ENCODE results near the gene ABCB10.
"Not testable (repeated sequence)": the region's sequence is repeated elsewhere in the genome, so short reads cannot be mapped to it uniquely, and the experiment has no call there.

Gene ABCB10

DNA sequence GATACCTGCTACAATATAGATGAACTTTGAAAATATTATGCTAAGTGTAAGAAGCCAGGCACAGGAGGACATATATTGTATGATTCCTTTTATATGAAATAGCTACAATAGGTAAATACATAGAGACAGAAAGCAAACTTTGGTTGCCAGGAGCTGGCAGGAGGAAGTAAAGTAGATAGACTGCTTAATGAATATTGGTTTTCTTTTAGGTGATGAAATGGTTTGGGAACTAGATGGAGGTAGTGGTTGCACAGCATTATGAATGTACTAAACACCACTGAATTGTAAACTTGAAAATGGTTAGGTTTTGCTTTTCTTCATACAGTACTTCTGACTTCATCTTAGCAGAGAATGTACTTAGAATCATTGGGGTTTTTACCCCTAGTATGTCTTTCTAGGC, 21.5 kb downstream of the ABCB10 start:
- no peak for DNase-seq (ENCODE audit: low read depth)

DNA sequence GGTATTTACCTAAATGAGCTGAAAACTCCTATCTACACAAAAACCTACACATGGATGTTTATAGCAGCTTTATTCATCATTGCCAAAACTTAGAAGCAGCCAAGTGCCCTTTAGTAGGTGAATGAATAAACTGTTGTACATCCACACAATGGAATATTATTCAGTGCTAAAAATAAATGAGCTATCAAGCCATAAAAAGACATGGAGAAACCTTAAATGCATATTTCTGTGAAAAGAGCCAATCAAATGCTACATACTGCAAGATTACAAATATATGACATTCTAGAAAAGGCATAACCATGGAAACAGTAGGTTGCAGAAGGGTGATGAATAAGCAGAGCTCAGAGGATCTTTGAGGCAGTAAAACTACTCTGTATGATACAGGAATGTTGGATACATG, 23.3 kb downstream of the ABCB10 start:
- DNase-seq (ENCODE audit: low read depth): no peak

DNA sequence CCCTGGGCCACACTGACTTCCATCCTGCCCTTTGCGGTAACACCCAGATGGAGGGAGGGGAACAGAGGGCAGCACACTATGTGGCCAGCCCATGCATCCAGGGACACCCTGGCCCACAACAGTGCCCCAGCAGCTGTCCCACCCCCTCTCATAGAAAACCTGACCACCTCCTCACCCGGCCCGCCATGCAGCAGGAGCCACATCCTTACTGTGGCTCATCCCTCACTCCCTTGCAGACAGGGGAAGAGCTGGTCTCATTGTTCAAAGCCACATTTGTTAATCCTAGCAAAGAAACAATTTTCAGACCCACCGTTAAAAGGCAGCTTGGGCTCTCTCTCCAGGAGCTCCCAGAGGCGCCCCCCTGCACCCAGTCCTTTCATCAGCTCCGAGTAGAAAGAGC, 27.2 kb downstream of the ABCB10 start:
- DNase-seq (ENCODE audit: low read depth): no peak

GRCh38 chr1:229529639-229530038, 28.9 kb downstream of the ABCB10 start:
- no peak for DNase-seq (ENCODE audit: low read depth)

DNA sequence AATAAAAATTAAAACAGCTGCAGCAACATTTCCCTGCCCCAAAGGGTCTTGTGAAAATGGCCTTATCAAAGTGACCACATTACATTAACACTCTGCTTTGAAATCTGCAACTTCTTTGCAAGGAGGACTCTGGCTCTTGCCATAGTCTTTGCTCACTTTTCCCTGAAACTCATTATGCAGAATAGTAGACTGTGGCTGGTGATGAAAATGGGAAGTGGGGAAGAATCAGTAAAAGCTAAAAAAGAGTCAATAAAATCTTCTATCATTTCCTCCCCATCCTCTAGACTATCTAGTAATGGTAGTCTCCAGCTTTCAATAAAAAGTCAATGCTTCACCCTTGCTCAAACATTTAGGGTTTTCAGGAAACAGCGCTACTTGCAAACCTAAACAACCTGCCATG, 31.8 kb downstream of the ABCB10 start:
- no peak for DNase-seq (ENCODE audit: low read depth)

- no peak for DNase-seq (ENCODE audit: low read depth)
These were observed 35.5 kb downstream of the ABCB10 start for GRCh38 chr1:229523052-229523451.

- peak; percentile 34 for DNase-seq (ENCODE audit: low read depth)
These were observed 43.8 kb downstream of the ABCB10 start for GRCh38 chr1:229514578-229515275.

DNA sequence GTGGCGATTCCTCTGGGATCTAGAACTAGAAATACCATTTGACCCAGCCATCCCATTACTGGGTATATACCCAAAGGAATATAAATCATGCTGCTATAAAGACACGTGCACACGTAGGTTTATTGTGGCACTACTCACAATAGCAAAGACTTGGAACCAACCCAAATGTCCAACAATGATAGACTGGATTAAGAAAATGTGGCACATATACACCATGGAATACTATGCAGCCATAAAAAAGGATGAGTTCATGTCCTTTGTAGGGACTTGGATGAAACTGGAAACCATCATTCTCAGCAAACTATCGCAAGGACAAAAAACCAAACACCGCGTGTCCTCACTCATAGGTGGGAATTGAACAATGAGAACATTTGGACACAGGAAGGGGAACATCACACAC, 46.9 kb downstream of the ABCB10 start:
- DNase-seq (ENCODE audit: low read depth): not testable (repeated sequence)

GRCh38 chr1:229511201-229511600, 47.3 kb downstream of the ABCB10 start:
- not testable (repeated sequence) for DNase-seq (ENCODE audit: low read depth)

DNA sequence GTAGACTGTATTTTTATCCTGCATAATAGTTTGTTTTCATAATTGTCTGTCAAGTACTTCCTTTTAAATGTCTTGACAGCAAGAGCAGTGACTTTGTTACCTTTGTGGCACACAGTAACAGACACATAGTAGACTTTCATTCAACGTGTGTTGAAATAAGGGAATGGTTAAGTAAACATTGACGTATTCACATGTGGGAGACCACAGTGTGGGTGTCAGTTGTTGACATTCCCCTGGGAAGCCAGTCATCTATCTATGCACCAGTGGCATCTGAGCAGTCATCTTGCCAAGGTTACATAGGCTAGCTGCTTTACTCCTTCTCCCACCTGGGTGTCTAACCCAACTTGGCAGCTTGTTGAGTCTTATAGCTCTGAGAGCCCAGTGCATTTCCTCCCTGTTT, 48.9 kb downstream of the ABCB10 start:
- no peak for DNase-seq (ENCODE audit: low read depth)

DNA sequence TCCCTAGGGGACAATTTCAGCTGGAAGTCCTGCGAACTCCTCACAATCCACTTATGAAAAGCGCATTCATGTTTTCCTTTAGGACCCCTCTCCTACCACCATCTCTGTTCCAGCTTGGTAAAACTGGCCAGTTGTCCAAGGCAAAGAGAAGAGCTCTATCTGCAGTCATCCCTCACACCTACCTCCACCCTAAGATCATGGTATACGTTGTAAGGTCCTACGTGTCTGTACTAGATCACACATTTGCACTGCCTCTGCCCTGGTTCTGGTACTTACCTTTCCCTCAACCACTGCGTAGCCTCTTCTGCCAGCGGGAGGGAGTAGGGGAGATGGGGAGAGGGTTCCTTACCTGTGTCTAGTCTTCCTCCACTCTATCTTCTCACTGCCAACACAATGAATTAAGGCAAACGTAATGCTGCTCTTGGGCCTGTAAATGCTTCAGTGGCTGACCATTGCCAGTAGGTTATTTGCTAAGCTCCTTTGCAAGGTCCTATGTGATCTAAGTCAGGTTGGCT, 49.6 kb downstream of the ABCB10 start:
- DNase-seq (ENCODE audit: low read depth): no peak

DNA sequence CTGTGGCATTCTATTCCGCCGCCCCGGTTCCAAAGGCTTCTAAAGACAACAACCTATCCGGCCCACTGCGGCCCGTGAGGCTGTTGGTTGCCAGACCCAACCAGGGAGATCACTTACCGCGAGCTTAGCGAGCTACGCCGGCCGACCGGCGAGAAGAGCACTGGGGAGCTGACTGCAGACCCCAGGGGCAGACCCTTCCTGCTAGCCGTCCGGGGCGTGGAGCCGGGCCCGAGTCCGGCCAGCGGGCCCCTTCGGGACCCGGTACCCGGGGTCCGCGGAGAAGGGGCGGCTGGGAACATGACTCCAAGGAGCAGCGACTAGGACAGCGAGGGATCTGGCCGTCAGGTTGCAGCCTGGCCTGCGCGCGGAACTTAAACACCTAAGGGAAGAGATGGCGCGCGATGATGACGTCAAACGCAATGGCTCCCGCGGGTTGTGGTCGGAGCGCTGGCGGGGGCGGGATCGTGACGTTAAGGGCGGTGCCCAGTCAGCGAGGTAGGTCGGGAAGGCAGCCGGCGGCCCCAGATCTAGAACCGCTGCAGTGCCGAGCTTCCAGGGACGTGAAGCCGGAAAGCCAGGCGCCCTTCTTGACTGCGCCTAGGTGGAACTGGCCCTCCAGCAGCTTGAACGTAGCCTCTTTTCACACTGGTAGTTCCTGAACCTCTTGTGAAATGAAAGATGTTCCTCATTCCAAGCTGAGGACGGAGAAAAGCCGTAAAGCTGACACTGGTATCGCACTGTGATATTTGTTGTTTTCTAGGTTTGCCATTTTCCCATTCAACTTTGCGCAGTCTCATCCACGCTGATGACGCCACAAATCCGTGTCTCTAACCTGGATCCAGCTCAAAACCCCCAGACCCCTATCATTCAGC, 50.3 kb downstream of the ABCB10 start, which contains the start of gene NUP133:
NUP133 (minus strand) TSS at position 391 of the 872 bp plus-strand sequence; CDS start at position 299, 92 bp downstream.
- peak; percentile 98 for DNase-seq (ENCODE audit: low read depth)

- DNase-seq (ENCODE audit: low read depth): no peak
These were observed 51.0 kb downstream of the ABCB10 start for GRCh38 chr1:229507502-229507901.

- DNase-seq (ENCODE audit: low read depth): no peak
These were observed 51.9 kb downstream of the ABCB10 start for GRCh38 chr1:229506633-229507032.

- DNase-seq (ENCODE audit: low read depth): no peak
These were observed 62.7 kb downstream of the ABCB10 start for GRCh38 chr1:229495782-229496181.

DNA sequence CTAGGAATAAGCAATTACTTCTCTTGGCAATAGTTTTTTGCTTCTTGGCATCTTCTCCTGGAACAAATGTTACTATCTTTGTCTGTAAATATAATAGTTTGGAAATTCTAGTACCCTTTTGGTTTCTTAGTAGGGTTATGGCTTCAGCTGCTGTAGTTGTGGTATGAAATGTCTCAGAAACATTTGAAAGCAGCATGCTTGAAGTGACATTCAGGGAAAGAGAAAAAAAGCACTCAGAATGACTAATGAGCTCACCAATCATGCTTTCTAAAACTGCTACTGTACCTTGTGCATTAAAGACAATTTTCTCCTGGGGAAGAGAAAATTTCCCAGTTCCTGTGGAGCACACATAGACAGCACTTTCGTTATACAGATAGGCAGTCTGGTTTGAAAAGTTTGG, 71.3 kb downstream of the ABCB10 start:
- no peak for DNase-seq (ENCODE audit: low read depth)

DNA sequence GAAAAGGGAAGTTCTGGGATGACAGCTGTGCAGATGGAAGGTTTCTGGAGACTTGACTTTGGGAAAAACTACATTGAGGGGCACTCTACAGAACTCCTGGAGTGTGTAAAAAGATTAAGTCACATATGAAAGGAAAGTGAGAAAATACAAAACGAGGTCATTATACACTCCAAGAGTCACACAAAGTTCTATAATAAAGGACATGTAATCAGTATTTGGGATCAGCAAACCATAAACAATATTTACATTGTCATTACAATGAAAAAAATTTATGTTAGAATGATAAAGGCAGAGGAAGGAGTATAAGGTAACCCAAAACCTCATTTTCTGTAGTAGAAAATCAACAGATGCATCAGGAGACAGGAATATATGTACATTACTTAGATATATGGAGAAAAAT, 73.2 kb downstream of the ABCB10 start:
- no peak for DNase-seq (ENCODE audit: low read depth)

GRCh38 chr1:229482511-229482910, 76.0 kb downstream of the ABCB10 start:
- no peak for DNase-seq (ENCODE audit: low read depth)

DNA sequence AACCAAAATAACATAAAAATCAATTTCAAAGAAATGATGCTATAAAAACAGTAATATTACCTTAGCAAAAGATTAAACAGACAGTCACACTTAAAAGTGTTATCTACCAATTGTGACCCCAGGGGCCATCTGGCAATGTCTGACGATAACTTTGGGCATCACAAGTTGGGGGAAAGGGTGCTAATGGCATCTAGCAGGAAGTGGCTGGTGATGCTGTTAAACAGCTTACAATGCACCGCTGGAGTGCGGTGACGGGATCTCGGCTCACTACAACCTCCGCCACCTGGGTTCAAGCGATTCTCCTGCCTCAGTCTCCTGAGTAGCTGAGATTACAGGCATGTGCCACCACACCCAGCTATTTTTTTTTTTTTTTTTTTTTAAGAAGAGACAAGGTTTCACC, 78.0 kb downstream of the ABCB10 start:
- no peak for DNase-seq (ENCODE audit: low read depth)

- DNase-seq (ENCODE audit: low read depth): no peak
These were observed 78.7 kb downstream of the ABCB10 start for GRCh38 chr1:229479660-229480399.

GRCh38 chr1:229478852-229479251, 79.7 kb downstream of the ABCB10 start:
- DNase-seq (ENCODE audit: low read depth): no peak

DNA sequence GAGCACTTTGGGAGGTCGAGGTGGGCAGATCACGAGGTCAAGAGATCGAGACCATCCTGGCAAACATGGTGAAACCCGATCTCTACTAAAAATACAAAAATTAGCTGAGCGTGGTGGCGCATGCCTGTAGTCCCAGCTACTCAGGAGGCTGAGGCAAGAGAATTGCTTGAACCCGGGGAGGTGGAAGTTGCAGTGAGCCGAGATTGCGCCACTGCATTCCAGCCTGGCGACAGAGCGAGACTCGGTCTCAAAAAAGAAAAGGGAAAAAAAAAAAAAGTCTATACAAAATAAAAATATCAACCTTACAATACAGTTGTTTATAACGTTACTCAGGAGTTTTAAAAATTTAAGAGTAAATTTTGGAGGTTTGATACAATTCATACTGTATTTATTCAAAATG, 82.6 kb downstream of the ABCB10 start:
- DNase-seq (ENCODE audit: low read depth): not testable (repeated sequence)
